Nucleus accumbens (tissue), 56 donors: Measurements from ENCODE around the gene MRPS24.
"Not testable (repeated sequence)": the region's sequence is repeated elsewhere in the genome, so short reads cannot be mapped to it uniquely, and the experiment has no call there.

Experiments used
- DNase-seq, 56 donors: peaks; one replicate each; lab custom pipeline; 2025; lab: John Stamatoyannopoulos, UW

Gene MRPS24

GRCh38 chr7:43869006-43869866 is at the start of gene MRPS24:
Gene MRPS24 (minus strand): TSS chr7:43869517. CDS start chr7:43869495, 22 bp downstream.
- peak; percentile 16 to 98 (median 90) for DNase-seq

GRCh38 chr7:43915907-43916306 is 46.6 kb upstream of the MRPS24 start:
- DNase-seq = no peak

GRCh38 chr7:43914795-43915194 is 45.5 kb upstream of the MRPS24 start:
- no peak for DNase-seq

- DNase-seq = peak in 34 of 56 donors; percentile 8 to 58 (median 36)
These were observed 37.2 kb upstream of the MRPS24 start, which contains the start of gene URGCP for GRCh38 chr7:43906331-43907010. Gene URGCP (minus strand): TSS chr7:43906596. CDS start chr7:43906575, 21 bp downstream.

- peak in 28 of 56 donors; percentile 7 to 58 (median 32) for DNase-seq
These were observed 36.6 kb upstream of the MRPS24 start for GRCh38 chr7:43905956-43906330.

GRCh38 chr7:43905209-43905946 is 36.1 kb upstream of the MRPS24 start:
- DNase-seq = peak in 4 of 56 donors; percentile 6 to 30 (median 12)

- DNase-seq = no peak
These were observed 35.4 kb upstream of the MRPS24 start for GRCh38 chr7:43904533-43905208.

- DNase-seq = no peak
These were observed 33.3 kb upstream of the MRPS24 start for GRCh38 chr7:43902542-43903054.

GRCh38 chr7:43898571-43898970 is 29.3 kb upstream of the MRPS24 start:
- DNase-seq = not testable (repeated sequence)

- DNase-seq = no peak
These were observed 26.6 kb upstream of the MRPS24 start for GRCh38 chr7:43895847-43896415.

GRCh38 chr7:43891069-43891955 is 22.0 kb upstream of the MRPS24 start:
- DNase-seq = no peak

- DNase-seq = no peak
These were observed 21.2 kb upstream of the MRPS24 start for GRCh38 chr7:43890468-43890867.

- DNase-seq = no peak
These were observed 20.0 kb upstream of the MRPS24 start for GRCh38 chr7:43888993-43889945.

- no peak for DNase-seq
These were observed 15.3 kb upstream of the MRPS24 start for GRCh38 chr7:43884617-43885016.

- no peak for DNase-seq
These were observed 14.9 kb upstream of the MRPS24 start for GRCh38 chr7:43884209-43884608.

GRCh38 chr7:43880596-43880995 is 11.3 kb upstream of the MRPS24 start:
- no peak for DNase-seq

GRCh38 chr7:43879477-43879876 is 10.2 kb upstream of the MRPS24 start:
- no peak for DNase-seq

GRCh38 chr7:43878867-43879266 is 9.6 kb upstream of the MRPS24 start:
- no peak for DNase-seq
